Activated T-helper 9 cell treated with anti-CD3 and anti-CD28 coated beads, Interleukin-2, amount 50 U/mL, for 16 hours (primary cell): ENCODE measurements around the gene TBC1D7.

Experiments used
- DNase-seq: peaks from one replicate; pipeline ENCODE4 v3.0.0-alpha.2; 2020; ENCODE audit warnings: low read depth

TBC1D7 gene

GRCh38 chr6:13272131-13273046 lies 55.9 kb downstream of the TBC1D7 start:
- no peak for DNase-seq

DNA sequence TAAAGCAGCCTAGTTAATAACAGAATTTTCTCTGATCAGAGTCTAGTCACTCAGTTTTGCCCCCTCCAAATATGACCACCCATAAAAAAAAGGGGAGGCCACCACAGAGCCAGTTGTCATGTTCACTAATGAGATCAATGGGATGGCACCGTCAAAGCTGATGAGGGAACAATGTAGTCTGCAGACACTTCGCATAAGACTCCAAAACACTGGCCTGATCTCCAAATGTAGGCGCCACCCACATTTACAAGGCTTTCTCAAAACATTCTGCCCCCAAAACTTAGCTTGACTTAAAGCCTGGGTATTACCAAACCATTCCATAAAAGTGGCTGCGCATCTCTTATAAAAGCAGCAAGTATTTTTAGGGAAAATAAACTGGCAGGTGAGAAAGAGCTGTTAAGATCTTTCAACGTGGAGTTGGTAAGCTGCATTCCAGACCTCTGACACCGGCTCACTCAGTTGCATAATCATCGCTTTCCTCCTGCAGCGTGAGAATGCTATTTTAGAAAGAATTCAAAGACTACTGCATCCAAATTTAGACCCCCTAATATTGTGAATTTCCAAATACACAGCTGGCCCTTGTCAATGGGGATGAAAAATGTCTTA lies 59.3 kb downstream of the TBC1D7 start:
- no peak for DNase-seq

DNA sequence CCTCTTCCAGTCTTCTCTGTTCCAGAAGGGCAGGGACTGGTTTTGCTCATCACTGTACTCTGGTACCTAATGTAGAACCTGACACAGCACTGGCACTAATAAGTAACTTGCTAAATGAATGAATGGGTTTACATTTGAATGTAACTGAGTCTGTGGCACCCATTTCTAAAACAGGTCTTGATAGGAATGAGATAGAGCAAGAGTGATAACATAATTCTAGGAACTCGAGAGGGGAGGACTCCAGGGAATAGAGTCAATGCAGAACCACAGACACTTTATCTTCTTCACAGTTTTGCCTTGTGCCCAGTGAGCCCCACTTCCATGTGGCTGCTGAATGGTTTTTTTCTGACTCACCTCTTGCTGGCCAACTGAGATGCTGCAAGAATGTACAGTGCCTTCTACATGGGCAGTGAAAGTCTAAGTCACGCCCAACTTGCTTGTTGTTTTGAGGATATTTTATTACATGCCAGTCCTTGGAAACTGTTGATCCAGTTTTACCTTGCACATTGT lies 61.1 kb downstream of the TBC1D7 start:
- DNase-seq = no peak

- no peak for DNase-seq
These were observed 64.7 kb downstream of the TBC1D7 start for GRCh38 chr6:13263669-13264068.

DNA sequence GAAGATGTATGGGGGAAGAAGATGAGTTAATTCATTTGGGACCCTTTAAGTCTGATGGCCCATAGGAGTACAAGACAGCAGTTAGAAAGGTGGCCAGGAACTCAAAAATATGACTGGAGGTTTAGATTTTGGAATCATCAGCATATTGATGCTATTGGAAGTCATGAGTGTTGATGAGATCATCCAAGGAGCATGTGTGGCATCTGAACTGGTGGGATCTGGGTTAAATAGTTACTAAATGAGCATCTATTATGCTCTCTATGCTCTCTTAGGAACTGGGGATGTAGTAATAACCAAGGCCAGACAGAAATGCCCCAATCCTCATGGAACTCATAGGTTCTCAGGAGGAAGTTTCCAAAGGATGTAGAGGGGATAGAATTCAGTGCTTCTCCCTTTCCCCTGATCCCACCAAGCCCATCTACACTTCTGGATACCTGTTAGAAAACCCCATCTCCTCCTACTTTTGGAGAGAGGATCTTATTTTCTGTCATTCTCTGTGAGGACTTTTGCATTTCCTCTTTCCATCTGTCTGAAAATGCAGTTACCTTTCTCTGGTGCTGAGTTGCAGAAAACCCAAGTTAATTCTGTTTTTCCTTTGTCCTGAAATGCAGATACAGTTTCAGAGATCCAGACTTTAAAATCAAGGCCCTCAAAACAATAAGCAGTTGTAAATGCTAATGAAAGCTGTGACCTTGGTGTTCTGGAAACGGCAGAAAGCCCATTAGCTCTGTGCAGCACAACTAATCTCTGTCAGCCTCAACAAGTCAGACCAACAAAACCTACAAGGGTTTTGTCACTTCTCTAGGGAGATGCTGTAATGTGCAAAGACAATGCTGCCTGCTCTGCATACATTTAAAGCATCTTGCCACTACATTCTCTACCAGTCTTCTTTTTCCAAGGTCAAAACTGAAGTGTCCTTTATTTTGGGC lies 65.8 kb downstream of the TBC1D7 start:
- DNase-seq = no peak

DNA sequence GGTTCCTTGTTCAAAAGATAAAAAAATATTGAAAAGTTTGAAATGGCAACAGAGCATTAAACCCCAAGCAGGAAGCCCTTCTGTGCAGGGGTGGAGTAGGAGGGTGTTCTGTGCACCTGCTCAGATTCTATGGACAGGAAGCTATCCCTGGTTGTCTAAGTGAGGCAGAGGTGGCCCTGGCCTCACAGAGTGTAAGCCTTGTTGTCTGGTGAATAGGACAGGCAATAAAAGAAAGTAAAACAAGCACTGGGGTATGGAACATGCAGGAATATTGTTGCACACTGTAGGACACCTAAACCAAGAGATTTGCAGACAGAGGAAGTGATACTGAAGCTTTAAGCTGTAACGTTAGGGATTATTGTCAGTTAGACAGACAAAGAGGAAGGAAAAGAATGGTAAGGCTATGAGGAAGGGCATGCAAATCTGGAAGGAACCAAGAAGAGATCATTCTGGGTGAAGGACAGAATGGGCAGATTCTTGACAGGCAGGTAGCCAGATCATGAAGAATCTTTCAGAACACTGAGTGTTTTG lies 66.8 kb downstream of the TBC1D7 start:
- no peak for DNase-seq

DNA sequence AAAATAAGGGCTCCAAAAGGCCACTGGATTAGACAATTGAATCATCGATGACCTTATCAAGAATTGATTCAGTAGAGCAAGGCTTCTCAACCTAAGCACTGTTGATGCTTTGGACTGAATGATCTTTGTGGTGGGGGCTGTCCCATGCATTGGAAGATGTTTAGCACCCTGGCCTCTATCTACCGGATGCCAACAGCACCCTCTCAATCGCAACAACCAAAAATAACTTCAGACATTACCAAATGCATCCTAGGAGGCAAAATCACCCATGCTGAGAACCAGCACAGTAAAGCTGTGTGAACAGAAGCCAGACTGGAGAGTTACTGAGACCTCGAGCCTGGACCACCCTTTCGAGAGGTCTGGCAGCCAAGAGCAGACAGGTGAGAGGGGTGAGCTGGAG lies 67.5 kb downstream of the TBC1D7 start:
- no peak for DNase-seq

DNA sequence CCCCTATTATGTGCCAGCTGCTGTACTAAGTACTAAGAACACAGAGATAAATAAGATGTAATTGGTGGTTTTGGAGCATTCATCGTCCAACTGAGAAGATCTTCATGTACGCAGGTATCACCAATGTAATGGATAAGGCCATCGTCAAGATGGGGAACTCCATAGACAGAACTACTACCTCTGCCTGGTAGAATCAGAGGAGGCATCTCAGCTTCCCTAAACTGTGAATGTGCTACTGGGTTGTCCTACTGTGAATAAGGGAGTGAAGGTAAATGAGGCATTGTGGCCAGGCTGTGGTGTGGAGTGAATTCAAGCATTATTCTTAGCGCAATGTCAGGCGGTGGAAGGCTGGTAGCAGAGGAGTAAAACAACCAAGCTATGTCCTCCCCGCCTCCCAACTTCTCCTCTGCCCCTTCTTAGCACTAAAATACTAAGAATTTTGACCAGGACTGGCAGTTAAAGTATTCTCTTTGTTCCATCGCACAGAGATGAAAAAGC lies 68.2 kb downstream of the TBC1D7 start:
- DNase-seq = no peak

- DNase-seq = no peak
These were observed 68.9 kb downstream of the TBC1D7 start for GRCh38 chr6:13259393-13259792.

- no peak for DNase-seq
These were observed 71.9 kb downstream of the TBC1D7 start for GRCh38 chr6:13256266-13257001.
